Cardiac muscle cell (in vitro differentiated cells and primary cell): Measurements from ENCODE around the gene CRELD1. TPM values are rescaled to one million over a fixed set of nuclear protein-coding genes. Genes with fewer than 3 reads are reported as not detected.
A peak's percentile ranks its signal among the peaks of the same experiment; 100 is the strongest.
"Not testable (repeated sequence)": the region's sequence is repeated elsewhere in the genome, so short reads cannot be mapped to it uniquely, and the experiment has no call there.

Experiments used
- DNase-seq, 2 donors: peaks; one replicate each; pipeline versions ENCODE4 v3.0.0 to v3.0.0-alpha.2; 2010 to 2017; ENCODE audit warnings: low read depth in 1 of 2, low spot score in 1 of 2
- H3K27ac ChIP-seq: fragments of 200-600 bp; sonication (generic); 2 replicates; pipeline ENCODE4 v1.5.1; 2016
- H3K27me3 ChIP-seq: fragments of 200-600 bp; sonication (generic); 2 replicates; pipeline ENCODE4 v1.6.0; 2016; ENCODE audit warnings: control low read depth
- H3K36me3 ChIP-seq: fragments of 200-600 bp; sonication (generic); 2 replicates; pipeline ENCODE4 v1.5.1; 2016; ENCODE audit warnings: control low read depth
- H3K4me1 ChIP-seq: fragments of 200-600 bp; sonication (generic); 2 replicates; pipeline ENCODE4 v1.8.1; 2017; ENCODE audit warnings: low read depth, mild to moderate bottlenecking, mixed run types
- H3K4me3 ChIP-seq: fragments of 200-600 bp; sonication (generic); 2 replicates; pipeline ENCODE4 v1.5.1; 2016; ENCODE audit warnings: mild to moderate bottlenecking
- H3K9me3 ChIP-seq: fragments of 200-600 bp; sonication (generic); 2 replicates; pipeline ENCODE4 v1.5.1; 2017; ENCODE audit warnings: low read depth, mild to moderate bottlenecking, control low read depth
- CTCF ChIP-seq: IDR thresholded peaks from 2 replicates; pipeline ENCODE4 v1.5.1; 2012; ENCODE audit warnings: low read depth, mild to moderate bottlenecking, low read length
- polyA plus RNA-seq: library from polyadenylated mRNA; unstranded; fragments of >200 nt; fragmentation: Nextera tagmentation; extraction: Ambion mirVana; gene quantifications from 2 replicates; pipeline ENCODE4 v1.2.1, GENCODE V29; 2016
- total RNA-seq: library from RNA; depleted of rRNA; stranded (reverse); fragments of >200 nt; gene quantifications from 2 replicates; pipeline ENCODE4 v1.2.3, GENCODE V29; 2016

The CRELD1 gene
- total and polyA plus RNA-seq, 2 experiments from 2014 or later = 151 to 225 TPM

GRCh38 chr3:9934235-9934621 lies 594 bp downstream of the CRELD1 start:
- peak; percentile 12 for TF ChIP-seq CTCF

GRCh38 chr3:9934993-9935392 lies 1.4 kb downstream of the CRELD1 start:
- no peak for DNase-seq
- no peak overlapping the region for H3K4me3 ChIP-seq

More at GRCh38 chr3:9934235-9934621, 594 bp downstream of the CRELD1 start:
- H3K36me3 ChIP-seq = peaks cover 6% of the 10 kb centered on the region
- DNase-seq = no peak
- H3K4me1 ChIP-seq = no peaks in the 10 kb centered on the region
- no peaks in the 10 kb centered on the region for H3K27me3 ChIP-seq
- no peaks in the 10 kb centered on the region for H3K9me3 ChIP-seq
- peak overlapping the region; percentile 47 for H3K4me3 ChIP-seq
- peak overlapping the region; percentile 95 for H3K27ac ChIP-seq

GRCh38 chr3:9935966-9936510 lies 2.4 kb downstream of the CRELD1 start:
- no peaks in the 10 kb centered on the region for H3K4me1 ChIP-seq
- H3K4me3 ChIP-seq = no peak overlapping the region
- H3K27ac ChIP-seq = no peak overlapping the region
- no peaks in the 10 kb centered on the region for H3K27me3 ChIP-seq
- no peaks in the 10 kb centered on the region for H3K9me3 ChIP-seq
- TF ChIP-seq CTCF = no peak
- H3K36me3 ChIP-seq = peaks cover 7% of the 10 kb centered on the region
- no peak for DNase-seq

More at GRCh38 chr3:9934993-9935392, 1.4 kb downstream of the CRELD1 start:
- H3K9me3 ChIP-seq = no peaks in the 10 kb centered on the region
- H3K27ac ChIP-seq = no peak overlapping the region
- peaks cover 6% of the 10 kb centered on the region for H3K36me3 ChIP-seq
- no peak for TF ChIP-seq CTCF
- no peaks in the 10 kb centered on the region for H3K27me3 ChIP-seq
- no peaks in the 10 kb centered on the region for H3K4me1 ChIP-seq

- Histone ChIP-seq H3K27me3 (no peaks in the 10 kb centered on the region), H3K4me1 (no peaks in the 10 kb centered on the region), H3K36me3 (peaks cover 10% of the 10 kb centered on the region), H3K4me3 (no peak overlapping the region), H3K9me3 (no peaks in the 10 kb centered on the region), H3K27ac (no peak overlapping the region)
- no peak for TF ChIP-seq CTCF
- DNase-seq = no peak
Measured at GRCh38 chr3:9937486-9938238, 4.0 kb downstream of the CRELD1 start.

GRCh38 chr3:9938966-9939365 lies 5.3 kb downstream of the CRELD1 start:
- TF ChIP-seq CTCF = no peak
- no peaks in the 10 kb centered on the region for H3K27me3 ChIP-seq
- H3K4me1 ChIP-seq = no peaks in the 10 kb centered on the region
- no peaks in the 10 kb centered on the region for H3K9me3 ChIP-seq
- no peak overlapping the region for H3K27ac ChIP-seq
- no peak for DNase-seq
- peaks cover 10% of the 10 kb centered on the region for H3K36me3 ChIP-seq
- no peak overlapping the region for H3K4me3 ChIP-seq

GRCh38 chr3:9939906-9940305 lies 6.3 kb downstream of the CRELD1 start:
- not testable (repeated sequence) for H3K4me1 ChIP-seq, H3K27ac ChIP-seq, H3K27me3 ChIP-seq, H3K36me3 ChIP-seq, H3K9me3 ChIP-seq, H3K4me3 ChIP-seq, DNase-seq
